SK-N-DZ (cell line): ENCODE measurements around the gene DNAJC24. TPM values are rescaled to one million over a fixed set of nuclear protein-coding genes. Genes with fewer than 3 reads are reported as not detected.
A peak's percentile ranks its signal among the peaks of the same experiment; 100 is the strongest.
"Not testable (repeated sequence)": the region's sequence is repeated elsewhere in the genome, so short reads cannot be mapped to it uniquely, and the experiment has no call there.

ENCODE experiments used
- DNase-seq: peaks from one replicate; pipeline ENCODE4 v3.0.0-alpha.2; 2015; ENCODE audit warnings: low spot score
- polyA plus RNA-seq, 2 experiments: library from polyadenylated mRNA; depleted of rRNA; stranded (reverse); fragments of >200 nt; gene quantifications; 2 replicates each; pipeline ENCODE4 v1.2.3, GENCODE V29; 2014

DNAJC24 gene, protein sequence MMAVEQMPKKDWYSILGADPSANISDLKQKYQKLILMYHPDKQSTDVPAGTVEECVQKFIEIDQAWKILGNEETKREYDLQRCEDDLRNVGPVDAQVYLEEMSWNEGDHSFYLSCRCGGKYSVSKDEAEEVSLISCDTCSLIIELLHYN
- 15.0 and 17.8 TPM in 2 replicates for polyA plus RNA-seq (2014; cell fraction: cytosol; rRNA removed)
- 24.5 and 32.6 TPM in 2 replicates for polyA plus RNA-seq (2014; cell fraction: nucleus; rRNA removed)

DNA sequence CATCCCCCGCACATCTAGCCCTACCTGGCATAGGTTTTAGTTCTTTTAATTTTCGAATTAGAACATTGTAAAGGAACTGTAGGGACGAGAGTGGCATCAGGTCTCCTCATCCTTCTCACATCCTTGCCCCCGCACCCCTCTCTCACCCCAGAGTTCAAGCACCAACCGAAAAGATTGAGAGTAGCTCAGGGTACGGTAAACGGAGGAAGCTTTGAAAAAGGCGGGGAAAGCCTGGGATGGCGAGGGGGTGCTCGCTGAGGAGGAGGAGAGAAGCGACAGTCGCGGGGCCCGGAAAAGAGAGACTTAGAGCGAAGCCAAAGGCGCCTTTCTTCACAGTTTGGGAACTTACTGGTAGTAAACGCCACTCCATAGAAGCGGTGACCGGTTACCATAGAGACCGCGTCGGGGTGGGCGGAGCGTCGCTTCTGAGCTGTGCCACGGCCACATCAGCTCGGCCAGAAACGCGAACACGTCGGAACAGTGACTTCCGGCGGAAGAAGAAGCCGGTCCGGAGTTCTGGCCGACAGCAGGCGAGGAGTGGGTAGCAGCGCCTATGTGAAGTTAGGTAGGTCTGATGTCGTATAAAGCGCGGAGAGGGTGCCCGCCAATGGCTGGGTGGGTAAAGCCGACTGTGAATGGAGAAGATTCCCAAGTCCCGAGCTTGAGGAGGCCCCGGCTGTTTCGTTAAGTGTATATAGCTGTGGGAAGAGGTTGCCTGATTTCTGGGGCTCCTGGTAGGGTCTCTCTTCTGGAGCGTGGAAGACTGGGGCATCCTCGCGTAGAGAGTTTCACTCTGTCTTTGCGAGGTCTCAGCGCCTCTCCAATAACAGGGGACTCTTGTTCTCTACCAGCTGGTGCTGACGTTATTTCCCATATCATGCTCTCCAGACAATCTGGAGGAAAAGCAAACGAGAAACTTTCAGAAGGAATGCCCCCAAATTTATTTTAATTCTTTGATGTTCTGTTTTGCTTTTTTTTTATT lies at the start of gene DNAJC24, which contains the start of gene DCDC1:
Gene DNAJC24 (plus strand): TSS at position 513 of the 982 bp plus-strand sequence. CDS start 889 bp downstream, outside the sequence.
Gene DCDC1 (minus strand): TSS at position 392 of the 982 bp plus-strand sequence. CDS start 41,459 bp downstream, outside the sequence.
- peak; percentile 95 for DNase-seq

DNA sequence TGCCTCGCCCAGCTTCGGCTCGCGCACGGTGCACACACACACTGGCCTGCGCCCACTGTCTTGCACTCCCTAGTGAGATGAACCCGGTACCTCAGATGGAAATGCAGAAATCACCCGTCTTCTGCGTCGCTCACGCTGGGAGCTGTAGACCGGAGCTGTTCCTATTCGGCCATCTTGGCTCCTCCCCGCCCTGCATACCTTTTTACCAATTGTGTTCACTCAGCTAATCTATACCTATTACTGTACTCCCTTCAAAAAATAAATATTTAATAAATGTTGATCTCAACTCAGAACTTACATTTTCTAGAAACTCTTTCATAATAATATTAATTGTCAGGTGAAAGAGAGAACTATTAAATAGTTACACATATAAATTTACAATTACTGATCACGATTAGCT lies 48.2 kb upstream of the DNAJC24 start:
- not testable (repeated sequence) for DNase-seq

DNA sequence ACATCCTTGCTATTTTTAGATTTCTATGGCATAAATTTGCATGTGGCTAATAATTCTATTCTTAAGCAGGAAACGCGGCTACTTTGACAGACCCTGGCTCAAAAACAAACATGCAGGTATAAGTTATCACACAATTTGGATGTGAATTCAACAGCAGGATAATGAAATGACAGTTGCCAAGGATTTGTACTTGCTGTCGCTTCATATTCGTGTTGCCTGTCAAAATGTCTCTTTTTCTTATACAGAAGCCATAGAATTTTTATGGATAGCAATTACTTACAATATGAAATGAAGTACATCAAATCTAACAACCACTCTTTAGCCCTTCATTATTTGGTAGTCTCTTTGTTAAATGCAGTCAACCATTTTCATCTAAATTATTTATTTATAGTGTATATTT lies 46.5 kb upstream of the DNAJC24 start:
- no peak for DNase-seq

DNA sequence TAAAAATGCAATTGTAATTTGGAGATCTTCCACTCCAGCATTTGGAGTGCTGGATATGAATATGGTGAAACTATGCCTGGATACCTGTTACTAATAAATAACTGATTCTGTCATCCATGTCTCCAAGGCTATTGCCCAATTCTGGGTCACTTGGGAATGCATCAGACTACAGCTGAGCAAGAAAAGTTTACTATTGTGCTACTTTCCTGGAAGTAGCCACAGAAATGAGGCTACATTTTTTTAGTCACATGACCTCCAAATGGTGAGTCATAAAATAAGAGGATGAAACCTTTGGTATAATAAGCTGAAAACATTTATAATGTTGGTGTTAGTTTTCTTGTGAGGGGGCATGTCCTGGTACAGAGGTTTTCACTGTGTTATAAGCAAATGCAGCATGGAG lies 44.5 kb upstream of the DNAJC24 start:
- no peak for DNase-seq

DNA sequence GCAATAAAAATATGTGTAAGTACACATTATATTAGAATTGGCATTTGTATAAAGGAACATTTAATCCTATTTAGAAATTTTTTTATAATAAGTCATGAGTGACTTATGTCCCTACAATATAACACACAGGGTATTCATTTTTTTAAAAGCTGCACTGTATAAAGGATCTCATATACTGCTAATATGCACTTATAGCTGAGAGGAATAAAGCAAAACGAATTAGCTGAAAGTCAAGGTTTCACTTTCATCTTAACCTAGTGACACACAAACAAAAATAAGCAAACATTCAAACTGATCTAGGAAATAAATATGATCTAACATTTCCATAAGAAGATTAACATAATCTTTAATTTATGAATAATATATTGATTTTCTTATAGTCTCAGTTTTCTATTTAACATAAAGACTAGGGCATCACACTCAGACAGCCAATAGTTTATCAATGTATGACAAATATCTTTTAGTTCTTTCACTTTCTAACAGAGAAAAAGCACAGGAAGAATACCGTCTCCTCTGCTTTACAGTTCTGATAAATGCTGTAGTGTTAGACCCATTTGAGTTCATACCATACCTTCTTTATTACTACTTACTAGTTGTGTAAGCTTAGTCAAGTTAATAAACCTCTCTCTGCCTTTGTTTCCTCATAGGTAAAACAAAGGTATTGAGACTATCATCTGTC lies 43.1 kb upstream of the DNAJC24 start:
- DNase-seq, result no peak

DNA sequence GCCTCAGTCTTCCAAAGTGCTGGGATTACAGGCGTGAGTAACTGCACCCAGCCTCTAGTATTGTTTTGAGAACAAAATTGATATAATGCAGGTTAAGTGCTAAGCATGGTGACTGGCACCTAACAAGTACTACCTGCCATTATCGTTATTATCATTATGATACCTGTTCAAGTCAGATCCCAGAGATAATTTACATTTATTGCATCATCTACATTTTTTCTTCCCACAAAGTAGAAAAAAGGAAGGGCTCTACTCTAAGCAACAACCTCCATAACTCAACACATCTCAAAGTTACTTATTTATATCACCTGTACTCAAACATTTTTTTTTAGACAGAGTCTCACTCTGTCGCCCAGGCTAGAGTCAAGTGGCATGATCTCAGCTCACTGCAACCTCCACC lies 42.2 kb upstream of the DNAJC24 start:
- DNase-seq, result no peak

DNA sequence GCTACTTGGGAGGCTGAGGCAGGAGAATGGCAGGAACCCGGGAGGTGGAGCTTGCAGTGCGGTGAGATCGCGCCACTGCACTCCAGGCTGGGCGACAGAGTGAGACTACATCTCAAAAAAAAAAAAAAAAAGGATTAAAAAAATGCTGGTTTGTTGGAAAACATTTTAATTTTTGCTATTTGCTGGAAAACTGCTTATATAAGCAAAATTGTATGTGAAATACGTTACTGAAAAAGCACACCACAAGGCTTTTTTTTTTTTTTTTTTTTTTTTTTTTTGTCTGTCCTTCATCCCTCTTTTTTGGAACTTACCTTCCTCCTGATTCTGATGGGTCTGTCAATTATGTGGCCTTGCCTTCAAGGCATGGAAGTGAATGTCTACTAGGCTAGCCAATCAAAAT lies 41.0 kb upstream of the DNAJC24 start:
- no peak for DNase-seq

DNA sequence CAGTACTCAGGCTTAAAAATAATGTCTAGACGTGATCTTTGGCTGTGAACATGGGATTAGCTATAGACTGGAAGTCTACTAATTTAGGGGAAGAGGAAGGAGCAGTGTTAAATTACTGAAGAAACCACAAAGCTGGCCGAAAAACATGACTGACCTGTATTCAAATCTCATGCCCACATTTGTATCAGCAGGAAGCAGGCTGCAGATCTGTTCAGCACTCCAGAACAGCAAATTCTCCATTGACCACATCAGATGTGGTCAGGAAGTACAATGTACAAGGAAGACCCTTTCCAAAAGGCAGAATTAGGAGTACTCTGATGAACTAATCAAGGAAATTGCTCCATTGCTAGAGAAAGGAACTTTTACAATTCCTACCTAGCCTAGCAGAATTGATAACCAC lies 31.9 kb upstream of the DNAJC24 start:
- DNase-seq, result no peak

DNA sequence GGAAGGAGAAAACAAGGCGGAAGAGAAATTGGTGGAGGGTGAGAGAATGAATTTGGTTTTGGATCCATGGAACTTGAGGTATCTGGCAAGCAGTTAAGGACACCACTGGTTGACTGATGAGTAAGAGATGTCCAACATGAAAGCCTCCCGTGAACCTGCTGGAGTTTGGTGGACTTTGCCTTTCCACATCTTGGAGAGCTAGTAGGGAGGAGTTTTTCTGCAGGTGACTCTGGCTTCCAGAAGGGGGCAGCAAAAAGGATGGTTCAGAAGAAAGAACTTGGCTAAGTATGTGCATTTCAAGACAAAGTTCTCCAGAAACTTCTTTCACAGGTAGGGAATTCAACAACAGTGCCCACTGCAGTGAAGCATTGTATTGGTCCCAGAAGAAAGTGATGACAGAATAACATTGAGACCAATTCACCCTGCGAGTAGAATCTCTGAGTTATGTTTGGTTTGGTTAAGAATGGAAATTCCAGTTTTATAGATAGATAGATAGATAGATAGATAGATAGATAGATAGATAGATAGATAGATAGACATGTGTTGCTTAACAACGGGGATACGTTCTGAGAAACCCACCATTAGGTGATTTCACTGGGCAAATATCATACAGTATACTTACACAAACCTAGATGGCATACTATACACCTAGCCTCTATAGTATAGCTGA lies 28.6 kb upstream of the DNAJC24 start:
- DNase-seq, result no peak

DNA sequence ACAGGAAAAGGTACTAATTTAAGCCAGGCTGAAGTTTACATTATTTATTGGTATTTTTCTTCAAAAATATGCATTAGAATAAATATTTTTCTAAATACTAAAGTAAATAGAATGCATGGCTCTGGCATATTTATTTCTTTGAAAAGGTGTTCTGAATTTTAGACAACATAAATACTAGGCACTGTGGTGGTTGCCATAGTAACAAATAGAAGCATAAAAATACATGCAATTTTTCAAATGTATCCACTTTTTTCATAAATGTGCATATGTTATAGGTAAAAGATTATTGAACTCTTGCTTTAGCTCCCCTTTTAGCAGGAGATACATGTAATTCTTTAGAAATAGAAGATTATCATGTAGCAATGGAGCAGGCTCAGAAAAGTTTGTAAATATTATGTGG lies 18.5 kb upstream of the DNAJC24 start:
- DNase-seq, result no peak

DNA sequence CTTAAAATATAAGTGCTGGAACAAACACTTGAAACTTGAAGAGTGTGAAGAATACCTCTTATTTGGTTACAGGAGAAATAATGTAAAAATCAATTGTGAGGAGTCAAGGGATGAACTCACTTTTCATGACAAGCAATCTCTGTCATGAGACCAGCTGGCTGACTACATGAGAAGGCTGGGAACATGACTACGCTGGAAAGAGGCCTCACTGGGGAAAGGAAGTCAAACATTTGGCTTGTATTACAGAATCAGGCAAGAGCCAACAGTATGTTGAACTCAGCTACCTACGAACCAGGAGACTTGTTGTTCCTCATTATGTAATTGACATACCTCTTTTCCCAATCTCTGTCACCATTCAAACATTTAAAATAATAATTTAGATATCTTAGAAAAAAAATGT lies 14.5 kb upstream of the DNAJC24 start:
- DNase-seq, result no peak

DNA sequence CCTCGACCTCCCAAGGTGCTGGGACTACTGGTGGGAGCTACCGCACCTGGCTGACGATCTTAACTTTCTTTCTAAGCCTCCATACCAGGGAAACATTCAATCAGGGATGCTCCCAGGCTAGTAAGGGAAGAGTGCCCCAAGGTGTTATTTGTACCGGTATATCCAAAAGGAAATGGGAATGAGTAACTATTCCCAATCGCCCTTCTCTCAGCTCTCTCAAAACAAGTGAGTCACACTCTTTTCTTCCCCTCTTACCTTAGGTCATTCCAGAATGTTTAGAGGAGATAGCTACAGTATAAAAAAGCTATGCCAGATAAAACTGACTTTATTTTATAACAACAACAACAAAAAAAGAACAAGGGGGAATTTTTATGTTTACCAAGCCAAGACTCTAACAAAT lies 13.8 kb upstream of the DNAJC24 start:
- DNase-seq, result no peak

DNA sequence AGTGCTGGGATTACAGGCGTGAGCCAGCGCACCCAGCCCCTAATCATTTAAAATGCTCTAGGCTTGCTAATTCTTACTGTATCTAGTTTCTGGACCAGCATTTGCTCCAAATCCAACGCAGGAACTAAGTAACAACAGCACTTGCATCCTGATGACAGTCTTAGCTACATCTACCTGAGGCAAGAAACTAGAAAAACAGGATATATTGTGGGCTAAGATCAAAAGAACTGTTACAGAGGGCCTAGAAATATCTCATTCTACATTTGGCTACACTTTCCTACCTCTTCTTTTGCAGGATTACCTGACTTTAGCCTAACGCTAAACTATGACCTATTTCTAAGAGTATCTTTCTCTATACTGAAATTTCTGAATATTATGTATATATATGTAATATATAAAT lies 7.9 kb upstream of the DNAJC24 start:
- DNase-seq, result no peak

DNA sequence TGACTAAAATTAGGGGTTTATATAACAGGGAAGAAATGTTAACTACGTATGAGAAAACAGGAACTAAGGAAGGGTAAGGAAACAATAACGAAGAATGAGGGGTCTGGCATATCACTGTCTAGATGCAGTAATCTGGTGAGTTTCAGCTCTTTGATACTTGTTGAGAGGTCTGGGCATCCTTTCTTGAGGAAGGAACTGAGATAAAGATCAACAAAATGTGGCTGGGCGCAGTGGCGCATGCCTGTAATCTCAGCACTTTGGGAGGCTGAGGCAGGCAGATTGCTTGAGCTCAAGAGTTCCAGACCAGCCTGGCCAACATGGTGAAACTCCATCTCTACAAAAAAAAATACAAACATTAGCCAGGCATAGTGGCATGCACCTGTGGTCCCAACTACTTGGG lies 2.9 kb upstream of the DNAJC24 start:
- DNase-seq, result peak; percentile 9

DNA sequence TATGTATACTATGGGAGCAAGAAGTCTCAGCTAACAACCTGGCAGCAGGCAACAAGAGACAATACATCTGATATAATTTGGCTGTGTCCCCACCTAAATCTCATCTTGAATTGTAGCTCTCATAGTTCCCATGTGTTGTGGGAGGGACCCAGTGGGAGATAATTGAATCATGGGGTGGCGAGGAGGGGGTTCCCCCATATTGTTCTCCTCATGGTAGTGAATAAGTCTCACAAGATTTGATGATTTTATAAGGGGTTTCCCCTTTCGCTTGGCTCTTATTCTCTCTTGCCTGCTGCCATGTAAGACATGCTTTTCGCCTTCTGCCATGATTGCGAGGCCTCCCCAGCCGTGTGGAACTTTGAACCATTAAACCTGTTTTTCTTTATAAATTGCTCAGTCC lies 6.2 kb downstream of the DNAJC24 start:
- DNase-seq, result no peak

DNA sequence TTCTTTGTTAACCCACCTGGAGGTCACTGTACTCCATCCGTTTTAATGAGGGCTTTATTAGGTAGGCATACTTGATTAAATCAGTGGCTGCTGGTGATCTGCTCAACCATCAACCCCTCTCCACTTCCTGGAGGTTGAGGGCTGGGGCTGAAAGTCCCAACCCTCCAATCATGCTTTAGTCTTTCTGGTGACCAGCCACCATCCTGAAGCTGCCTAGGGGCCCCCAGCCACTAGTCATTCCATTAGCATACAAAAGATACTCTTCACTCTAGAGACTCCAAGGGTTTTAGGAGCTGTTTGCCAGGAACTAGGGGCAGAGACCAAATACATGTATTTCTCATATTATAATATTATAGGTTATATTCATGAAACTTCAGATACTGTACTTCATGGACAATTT lies 13.5 kb downstream of the DNAJC24 start:
- DNase-seq, result no peak

DNA sequence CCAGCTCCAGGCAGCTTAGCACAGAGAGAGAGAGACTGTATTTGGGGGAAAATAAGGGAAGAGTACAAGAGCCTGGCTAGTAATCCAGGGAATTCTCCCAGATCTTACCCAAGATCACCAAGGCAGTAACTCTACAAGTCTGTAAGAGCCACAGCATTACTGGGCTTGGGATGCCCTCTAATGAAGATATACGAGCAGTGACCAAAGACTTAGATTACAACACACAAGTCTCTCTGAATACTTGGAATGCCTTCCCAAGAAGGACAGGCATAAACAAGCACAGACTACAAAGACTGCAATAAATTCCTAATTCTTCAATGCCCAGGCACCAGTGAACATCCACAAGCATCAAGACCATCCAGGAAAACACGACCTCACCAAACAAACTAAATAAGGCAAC lies 17.7 kb downstream of the DNAJC24 start:
- no peak for DNase-seq

DNA sequence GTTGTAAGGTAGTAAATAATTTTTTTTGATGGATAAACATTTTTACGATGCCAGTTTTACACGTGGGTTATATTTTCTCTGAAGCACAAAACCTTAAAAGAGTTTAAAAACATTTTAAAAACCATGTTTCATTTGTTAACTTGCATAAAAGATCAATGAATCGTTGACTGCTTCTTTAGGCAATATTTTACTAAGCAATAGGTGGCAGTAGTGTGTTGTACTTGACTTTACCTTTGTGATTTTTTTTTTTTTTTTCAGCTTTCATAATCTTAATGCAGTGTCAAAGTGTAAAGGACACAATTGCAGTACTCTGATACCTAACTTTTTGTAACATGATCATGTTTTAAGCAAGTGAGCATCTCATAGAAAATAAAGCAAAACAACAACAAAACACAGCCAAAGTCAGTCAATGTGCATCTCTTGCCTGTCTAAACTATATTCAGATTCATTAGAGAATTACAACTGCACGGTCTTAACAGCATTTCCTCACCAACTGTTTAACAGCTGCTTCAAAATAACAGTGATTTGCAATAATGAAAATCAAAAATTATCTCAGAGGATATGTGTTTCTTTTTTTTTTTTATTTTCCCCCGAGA lies 27.7 kb downstream of the DNAJC24 start:
- peak; percentile 35 for DNase-seq

DNA sequence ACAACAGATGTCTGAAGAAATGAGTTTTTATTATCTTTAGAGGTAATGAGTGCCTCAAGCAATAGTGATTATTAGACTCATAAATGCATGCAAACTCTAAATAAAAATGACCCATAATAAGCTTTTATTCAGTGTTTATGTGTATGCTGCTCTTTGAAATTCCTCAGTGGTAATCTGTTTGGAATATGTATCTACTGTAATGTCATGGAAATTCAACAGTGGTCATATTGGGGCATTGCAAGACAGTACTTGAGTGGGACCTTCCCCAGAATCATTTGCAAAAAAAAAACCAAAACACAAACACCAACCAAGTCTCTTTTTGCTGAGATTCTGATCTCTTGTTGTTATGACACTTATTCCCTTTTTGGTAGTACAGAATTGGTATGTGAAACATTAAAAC lies 35.0 kb downstream of the DNAJC24 start:
- DNase-seq, result no peak

DNA sequence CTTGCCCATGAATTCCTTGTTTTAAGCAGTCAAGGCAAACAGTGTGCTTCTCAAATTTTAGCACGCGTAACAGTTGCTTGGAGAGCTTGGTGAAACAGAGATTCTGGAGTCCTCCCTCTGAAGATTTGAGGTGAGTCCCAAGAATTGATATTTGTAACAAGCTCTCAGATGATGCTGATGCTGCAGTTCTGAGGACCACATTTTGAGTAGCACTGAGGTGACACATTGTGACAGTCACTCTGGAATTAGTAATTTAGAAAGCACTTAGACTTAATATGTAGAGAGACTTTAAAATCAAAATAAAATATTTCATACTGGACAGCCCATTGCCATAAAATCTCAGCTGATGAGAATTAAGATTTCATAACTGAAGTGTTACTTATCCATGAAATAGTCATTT lies 38.5 kb downstream of the DNAJC24 start:
- DNase-seq, result no peak

DNA sequence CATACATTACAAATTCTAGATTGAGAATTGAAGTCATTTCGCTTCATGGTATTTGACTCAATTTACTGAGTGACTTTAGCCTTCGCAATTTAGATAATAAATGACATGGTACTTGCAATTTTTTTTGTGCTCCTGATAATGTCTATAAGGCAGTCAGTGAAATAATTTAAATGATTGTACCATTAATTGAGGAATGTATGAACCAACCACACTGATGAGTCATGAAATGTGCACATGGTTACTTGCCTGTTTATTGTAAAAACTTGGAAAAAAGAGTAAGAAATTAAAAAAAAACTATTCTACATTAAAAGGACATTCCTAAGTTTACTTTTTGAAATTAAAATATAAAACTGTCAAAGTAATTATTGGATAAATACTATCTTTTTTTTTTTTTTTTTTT lies 43.3 kb downstream of the DNAJC24 start:
- DNase-seq, result no peak
